ENCODE measurements around the gene NIP7.
"Not testable (repeated sequence)": the region's sequence is repeated elsewhere in the genome, so short reads cannot be mapped to it uniquely, and the experiment has no call there.

Gene NIP7

DNA sequence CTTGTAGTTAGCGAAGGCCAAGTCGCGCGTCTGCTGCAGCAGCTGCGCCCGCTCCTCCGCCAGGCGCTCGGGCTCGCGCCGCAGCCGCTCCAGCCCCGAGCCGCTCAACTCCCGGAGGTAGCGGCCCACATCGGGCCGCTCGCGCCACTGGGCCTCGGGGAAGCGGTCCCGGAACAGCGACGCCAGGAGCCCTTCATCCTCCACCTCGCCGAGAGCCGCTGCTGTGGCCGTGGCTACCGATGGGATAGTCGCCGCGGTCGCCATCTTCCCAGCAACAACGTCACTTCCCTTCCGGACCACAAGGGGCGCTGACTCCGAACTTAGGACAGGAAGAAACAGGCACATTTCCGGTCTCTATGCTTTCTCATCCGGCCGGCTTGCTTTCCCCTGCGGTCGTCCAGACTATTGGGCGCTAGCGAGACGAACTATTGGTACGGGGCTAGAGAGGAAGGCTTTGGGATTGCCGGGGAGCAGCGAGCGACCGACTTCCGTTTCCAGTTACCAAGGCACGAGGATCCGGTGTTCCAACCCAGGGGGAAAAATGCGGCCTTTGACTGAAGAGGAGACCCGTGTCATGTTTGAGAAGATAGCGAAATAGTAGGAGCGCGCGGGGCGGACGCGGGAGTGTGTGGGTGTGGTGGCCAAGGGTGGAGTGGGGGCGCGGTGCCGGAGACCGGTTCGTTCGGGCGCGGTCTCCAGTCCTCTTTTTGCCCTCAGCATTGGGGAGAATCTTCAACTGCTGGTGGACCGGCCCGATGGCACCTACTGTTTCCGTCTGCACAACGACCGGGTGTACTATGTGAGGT is at the start of gene NIP7, which contains the start of gene COG8:
Gene NIP7 (plus strand): TSS at position 484 of the 806 bp plus-strand sequence. CDS start 58 bp downstream, at position 542.
Gene COG8 (minus strand): TSS at position 276 of the 806 bp plus-strand sequence. CDS start 12 bp downstream, at position 264.
- peak; percentile 84 to 94 for DNase-seq

DNA sequence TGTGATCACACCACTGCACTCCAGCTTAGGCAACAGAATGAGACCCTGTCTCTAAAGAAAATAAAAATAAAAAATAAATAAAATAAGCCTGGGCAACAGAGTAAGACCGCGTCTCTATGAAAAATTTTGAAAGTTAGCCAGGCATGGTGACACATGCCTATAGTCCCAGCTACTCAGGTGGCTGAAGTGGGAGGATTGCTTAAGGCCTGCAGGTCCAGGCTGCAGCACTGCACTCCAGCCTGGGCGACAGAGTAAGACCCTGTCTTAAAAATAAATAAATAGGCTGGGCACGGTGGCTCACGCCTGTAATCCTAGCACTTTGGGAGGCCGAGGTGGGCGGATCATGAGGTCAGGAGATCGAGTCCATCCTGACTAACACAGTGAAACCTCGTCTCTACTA is 47.9 kb upstream of the NIP7 start:
- not testable (repeated sequence) for DNase-seq

DNA sequence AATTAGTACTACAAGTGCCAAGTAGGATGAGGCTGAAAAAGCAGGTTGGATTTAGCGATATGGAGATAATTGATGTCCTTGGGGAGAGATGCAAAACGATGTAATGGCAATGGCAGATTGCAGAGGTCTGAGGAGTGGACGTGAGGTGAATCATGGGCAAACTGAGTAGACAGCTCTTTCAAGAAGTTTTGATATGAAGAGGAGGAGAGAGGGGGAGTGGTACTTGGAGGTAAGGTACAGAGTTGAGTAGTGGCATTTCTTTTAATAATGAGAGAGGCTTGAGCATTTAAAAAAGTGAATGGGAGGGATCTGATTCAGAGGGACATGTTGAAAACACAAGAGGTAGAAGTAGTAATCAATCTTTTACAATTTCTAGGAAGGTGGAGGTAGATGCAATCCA is 46.2 kb upstream of the NIP7 start:
- no peak for DNase-seq

DNA sequence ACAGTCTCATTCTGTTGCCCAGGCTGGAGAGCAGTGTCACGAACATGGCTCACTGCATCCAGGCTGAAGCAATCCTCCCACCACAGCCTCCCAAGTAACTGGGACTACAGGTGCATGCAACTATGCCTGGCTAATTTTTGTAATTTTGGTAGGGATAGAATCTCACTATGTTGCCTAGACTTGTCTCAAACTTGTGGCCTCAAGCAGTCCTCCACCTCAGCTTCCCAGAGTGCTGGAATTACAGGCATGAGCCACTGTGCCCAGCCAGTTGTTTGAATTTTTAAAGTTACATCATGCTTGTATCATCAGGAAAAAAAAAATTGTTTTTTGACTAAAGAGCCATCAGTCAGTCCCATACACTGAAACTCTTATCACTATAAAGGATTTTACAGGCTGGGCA is 45.5 kb upstream of the NIP7 start:
- no peak for DNase-seq

DNA sequence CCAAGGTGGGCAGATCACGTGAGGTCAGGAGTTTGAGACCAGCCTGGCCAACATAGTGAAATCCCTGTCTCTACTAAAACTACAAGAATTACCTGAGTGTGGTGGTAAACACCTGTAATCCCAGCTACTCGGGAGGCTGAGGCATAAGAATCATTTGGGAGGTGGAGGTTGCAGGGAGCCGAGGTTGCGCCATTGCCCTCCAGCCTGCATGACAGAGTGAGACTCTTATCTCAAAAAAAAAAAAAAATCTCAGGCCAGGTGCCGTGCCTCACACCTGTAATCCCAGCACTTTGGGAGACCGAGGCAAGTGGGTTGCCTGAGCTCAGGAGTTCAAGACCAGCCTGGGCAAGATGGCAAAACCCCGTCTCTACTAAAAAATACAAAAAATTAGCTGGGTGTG is 42.8 kb upstream of the NIP7 start:
- DNase-seq: not testable (repeated sequence)

DNA sequence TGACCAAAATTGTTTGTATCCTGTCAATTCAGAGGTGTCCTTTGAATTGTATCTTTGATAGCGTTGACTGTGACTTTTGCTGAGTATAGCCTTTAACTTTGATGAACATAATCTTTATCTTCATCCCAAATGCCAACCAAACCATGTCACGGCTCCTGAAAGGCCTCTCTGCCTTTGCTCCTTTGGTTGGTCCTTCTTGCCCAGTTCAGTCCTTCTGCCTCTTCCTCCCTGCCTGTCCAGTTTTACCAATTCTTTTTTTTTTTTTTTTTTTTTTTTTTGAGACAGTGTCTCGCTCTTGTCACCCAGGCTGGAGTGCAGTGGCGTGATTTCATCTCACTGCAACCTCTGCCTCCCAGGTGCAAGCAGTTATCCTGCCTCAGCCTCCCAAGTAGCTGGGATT is 41.3 kb upstream of the NIP7 start:
- no peak for DNase-seq

DNA sequence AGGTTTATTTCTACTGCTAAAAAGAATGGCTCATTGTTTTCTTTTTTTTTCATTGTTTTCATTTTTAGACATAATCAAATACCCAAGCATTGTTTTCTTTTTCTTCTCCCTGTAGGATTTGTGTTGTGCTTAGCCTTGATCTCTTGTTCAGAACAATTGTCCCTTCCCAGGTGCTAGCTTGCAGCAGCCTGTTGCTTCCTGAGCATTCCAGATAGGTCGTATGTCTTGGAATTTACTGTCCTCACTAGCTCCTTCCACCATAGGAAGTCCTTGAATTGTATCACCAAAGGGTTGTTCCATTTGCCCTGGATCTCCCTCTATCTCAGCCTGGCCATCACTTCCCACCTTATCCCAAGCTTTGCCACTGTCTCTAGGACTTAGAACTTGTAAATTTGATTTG is 38.4 kb upstream of the NIP7 start:
- DNase-seq: no peak

DNA sequence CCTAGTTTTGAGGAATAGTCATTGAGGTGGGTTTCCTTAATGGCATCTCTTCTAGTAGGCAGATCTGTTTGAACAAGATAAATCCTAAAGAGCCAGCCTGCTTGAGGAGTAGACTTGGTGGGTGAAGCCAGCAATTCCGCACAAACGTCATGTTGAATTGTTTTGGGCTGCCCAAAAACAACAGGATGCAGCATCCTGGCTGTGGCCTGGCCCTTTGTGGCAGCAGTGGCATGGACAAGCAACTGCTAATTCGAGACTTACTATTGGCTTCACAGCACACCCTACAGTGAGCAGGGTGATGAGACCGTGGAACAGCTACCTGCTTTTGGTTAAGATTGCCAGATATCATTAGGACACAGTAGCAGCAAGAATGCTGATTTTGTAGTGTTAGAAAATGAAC is 37.7 kb upstream of the NIP7 start:
- DNase-seq: no peak

DNA sequence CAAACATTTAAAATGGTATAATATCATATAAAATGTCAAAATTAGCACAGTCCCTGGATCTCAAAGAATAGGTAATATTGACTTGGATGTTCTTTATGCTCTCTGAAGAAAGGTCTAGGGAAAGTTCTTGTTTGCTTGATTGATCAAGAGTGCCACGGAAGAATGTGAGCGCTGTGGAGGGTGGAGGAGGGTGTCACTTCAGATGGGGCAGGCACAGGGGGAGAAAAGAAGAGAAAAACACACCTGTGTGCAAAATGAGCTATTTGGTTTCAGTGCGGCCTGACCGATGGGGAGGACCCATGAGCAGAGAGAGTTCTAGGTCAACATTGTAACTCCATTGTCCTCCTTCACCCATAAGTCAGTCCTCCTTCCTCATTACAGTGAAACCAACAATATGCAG is 37.3 kb upstream of the NIP7 start:
- DNase-seq: no peak

DNA sequence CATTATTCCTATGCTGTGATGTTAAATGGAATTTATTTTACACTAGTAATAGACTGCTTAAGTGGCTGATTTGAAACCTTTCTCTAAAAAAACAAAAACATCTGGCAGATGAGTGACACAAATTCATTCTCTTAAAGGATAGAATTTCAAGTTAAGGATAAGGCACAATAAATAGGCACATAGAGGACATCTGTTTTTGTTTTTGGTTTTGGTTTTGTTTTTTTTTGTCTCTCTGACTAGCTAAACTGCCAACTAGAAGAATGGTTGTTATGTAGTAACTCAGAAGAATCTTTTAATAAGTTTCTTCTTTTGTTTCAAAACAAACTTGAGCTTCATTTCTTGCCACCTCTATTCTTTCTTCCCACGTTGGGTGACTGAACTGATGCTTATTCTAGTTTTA is 33.5 kb upstream of the NIP7 start:
- DNase-seq: no peak

DNA sequence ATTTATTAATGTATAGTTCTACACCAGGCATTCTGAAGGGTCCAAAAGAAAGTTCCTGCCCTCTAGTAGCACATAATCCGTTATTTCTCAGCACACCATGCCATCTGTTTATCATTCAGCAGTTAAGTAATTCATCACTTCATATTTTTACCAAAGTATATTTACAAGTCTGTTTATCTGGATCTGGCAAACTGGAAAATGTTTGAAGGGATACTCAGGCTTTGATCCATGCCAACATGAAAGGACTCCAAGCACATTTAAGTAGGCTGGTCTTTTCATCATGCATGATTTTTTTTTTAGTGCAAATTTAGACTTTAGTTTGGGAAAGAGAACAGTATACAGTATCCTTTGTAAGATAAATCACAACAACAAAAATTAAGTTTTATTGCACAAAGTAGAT is 32.5 kb upstream of the NIP7 start:
- DNase-seq: no peak

DNA sequence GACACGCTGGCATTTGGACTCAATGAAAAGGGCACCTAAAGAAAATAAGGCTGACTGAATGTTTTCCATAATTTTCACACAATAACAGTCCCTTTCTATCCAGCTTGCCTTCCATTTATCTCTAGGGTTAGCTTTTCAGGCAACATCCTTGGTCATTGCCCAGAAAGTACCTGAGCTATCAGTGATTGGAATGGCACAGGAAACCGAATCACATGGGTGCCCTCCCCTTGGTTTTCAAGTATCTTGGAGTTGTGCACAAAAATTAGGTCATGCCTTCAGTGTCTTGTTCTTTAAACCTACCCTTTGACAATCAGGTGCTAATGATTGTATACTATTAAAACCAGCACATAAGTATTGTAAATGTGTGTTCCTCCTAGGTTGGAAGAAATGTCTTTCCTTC is 31.7 kb upstream of the NIP7 start:
- DNase-seq: no peak

DNA sequence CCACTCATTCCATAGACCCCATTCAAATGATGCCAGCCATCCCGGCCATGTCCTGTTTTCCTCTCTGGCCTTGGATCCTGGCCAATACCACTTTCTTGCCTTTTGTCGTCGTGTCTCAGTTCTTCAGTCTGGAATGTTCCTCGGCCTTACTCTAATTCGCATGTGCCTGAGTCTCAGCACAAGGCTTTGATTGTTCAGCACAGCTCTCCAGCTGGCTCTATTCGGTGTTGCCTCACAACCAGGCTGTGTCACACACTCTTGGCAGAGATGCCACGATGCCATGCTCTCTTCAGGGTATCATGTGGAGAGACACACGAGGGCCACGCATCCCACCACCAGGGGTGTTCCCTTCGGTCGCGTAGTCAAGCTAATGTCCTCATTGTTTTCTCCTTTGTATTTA is 30.3 kb upstream of the NIP7 start:
- DNase-seq: no peak

DNA sequence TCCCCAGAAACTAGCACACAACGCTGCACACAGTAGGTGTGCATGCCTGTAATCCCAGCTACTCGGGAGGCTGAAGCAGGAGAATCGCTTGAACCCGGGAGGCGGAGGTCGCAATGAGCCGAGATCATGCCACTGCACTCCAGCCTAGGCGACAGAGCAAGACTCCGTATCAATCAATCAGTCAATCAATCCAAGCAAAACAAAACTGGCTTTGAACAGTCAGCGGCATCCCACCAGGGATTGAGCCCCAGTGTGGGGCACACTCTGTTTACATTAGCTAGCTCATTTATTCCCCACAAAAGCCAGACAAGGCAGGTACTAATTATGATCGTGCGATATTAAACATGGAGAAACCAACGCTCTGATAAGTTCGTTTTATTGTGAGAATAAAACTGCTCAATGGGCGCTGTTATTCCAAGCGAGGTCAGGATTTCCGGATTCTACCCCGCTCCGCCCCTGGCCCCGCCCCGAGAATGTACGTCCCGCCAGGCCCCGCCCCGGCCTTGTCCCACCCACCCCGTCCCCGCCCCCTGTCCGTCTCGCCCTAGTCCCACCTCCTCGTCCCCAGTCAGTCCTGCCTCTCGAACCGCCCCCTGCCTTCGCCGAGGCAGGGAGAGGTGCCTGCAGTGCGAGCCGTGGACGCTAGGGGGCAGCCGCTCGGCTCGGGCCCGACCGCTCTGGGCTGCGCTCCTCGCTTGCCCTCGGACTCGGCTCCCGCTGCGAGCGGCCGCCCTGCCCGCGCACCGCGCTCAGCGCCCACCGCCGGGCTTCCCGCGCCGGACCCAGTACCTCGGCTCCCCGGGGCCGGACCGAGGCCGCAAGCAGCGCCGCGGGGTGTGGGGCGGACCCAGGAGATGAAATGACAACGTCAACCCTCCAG is 28.7 kb upstream of the NIP7 start, which contains the start of gene VPS4A:
Gene VPS4A (plus strand): TSS at position 698 of the 880 bp plus-strand sequence. CDS start 162 bp downstream, at position 860.
- DNase-seq: peak; percentile 79 to 88

DNA sequence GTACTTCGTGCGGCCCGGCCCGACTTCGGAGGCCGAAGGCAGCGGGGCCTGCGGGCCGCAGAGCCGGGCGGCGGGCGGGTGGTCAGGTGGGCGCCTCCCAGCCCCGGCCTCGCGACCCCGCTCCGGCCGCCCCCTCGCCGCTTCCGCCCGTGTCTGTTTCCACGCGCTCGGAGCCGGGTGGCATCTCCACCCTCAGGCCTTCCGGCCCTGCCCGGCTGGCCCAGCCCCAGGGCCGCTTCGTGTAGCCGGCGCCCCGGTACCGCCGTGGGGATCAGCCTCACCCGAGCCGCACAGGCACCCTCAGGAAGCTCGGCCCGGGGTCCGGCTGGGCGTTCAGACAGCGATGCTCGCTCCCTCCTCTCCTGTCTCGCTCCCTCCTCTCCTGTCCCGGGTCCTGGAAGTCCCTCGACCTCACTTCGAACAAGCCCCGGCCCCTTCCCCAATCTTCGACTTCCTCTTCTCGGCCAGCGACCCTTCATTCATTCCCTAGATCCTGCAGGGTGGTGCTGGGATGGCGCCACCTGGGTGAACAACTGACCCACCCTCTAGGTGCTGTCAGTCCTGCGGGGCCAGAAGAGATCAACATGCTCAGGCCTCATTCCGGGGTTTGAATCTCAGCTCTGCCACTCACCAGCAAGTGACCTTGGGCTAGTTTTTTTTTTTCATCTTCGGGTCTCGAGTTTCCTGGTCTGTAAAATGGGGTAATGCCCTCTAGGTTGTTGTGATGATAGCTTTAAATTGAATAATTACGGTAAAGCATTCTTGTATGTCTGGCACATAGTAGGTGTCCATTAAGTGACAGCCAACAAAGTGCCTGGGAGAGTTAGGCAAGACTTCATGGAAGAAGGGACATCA is 27.8 kb upstream of the NIP7 start:
- peak in 1 of 2 experiments; percentile 13 for DNase-seq

DNA sequence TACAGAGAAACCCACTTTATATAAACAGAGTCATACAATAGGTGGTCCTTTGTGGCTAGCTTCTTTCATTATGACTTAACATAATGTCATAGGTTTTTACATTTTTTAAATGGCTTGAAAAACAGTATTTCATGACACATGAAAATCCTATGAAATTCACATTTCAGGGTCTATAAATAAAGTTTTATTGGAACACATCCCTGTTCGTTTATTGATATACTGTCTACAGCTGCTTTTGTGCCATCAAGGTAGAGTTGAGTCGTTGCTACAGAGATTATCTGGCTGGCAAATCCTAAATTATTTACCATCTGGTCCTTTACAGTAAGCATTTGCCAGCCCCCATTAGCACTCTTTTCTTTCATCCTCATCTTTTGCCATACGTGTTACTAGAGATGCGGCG is 26.1 kb upstream of the NIP7 start:
- no peak for DNase-seq

DNA sequence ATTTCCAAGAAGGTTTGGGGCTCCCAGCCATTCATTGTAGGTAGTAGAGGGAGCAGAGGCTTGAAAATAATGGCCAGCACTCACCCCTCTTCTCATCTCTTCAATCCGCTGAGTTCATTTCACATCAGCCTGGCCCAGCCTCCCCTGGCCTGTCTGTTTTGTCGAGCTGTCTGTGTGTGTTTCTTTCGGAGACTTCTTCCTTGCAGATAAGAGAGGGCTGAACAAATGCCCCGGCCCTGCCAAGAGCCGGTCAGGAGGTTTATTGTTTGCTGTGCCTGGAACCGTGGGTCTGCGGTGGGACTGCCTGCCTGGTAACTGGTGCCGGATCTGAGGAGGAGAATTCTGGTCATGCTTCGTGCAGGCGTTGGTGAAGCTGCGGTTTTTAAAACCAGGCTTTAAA is 25.0 kb upstream of the NIP7 start:
- DNase-seq: no peak

DNA sequence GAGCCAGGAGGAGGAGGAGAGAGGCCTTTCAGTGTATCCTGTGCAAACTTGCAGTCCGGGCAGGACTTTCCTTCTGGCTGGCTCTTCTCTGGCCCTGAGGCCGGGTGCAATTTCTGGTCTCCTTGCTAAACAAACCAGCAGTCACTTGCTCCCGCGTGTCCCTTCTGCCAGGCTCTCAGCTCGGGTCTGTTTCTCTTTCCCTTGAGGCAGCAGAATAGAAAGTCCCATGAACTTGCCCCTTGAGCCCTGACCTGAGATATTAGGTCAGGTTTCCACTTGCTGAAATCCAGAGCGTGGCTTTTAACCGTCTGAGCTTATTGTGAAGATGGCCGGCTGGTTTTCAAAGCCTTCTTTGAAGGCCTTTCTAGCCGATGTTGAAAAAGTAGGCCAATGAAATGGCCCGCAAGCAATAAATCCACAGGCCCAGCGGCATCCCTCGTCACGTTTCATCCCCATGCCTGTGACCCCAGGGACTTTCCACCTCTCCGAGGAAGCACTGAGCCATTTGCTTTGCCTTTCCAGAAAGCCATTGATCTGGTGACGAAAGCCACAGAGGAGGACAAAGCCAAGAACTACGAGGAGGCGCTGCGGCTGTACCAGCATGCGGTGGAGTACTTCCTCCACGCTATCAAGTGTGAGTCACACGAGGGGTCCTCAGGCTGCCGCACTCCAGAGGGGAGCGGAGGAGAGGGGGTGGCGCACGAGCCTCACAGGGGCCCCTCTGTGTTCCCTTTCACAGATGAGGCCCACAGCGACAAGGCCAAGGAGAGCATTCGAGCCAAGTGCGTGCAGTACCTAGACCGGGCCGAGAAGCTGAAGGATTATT is 23.9 kb upstream of the NIP7 start:
- no peak for DNase-seq

DNA sequence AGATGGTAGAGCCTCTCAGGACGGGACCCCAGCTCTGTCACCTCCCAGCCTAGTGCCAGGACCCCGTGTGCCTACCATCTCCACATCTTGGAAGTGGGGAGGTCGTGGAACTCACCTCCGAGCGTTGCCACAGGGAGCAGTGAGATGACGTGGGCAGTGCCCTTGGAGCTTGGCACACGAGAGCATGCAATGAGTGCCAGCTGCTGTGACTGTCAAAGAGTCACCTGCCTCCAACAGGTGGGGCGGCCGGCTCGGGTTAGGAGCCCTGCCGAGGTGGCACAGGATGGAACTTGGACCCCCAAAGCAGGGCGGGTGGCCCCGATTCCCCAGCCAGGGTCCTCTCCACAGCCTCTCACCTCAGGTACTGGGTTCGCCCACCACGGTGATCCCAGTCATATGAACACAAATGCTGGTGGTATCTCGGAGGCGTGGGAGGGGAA is 23.0 kb upstream of the NIP7 start:
- no peak for DNase-seq

DNA sequence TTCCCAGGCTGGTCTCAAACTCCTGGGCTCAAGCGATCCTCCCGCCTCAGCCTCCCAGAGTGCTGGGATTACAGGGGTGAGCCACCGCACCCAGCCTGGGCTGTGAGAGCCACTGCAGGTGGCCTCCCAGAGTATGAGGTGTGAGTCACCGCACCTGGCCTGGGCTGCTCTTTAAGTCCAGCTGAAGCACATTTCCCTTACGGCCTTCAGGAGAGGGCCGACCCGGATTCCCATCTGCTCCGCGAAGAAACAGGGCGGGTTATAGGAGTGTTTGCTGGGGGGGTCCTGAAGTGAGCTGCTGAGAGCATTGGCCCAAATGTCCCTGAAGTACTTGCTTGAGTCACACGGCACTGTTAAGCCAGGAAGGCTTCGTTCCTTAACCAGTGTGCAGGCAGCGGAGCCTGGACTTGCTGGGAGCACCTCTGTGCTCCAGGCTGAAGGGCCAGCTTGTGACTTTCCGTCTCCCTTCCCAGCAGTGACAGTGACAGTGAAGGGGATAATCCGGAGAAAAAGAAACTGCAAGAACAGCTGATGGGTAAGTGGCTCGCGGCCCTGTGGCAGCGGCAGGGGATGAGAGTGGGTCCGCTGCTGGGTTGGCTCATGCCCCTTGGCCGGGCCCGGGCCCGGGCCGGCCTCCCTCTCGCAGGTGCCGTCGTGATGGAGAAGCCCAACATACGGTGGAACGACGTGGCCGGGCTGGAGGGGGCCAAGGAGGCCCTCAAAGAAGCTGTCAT is 21.2 kb upstream of the NIP7 start:
- no peak for DNase-seq

DNA sequence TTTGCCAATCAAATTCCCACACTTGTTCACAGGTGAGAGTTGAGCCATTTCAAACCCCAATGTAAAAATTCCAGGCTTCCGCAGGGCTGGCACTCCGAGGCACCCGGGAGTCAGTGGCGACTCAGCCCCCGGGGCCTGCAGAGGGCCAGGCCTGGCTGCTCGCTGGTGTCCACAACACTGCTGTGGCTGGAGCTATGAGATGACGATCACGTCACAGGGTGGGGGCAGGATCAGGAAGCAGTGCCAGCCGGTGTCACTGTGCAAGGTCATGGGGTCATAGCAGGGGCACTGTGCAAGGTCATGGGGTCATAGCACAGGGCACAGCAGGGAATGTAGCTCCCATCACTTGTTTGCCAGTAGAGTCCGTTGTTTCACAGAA is 20.7 kb upstream of the NIP7 start:
- DNase-seq: no peak

All from NCI-H446 (cell line).